GM18519 (cell line): ENCODE data around the gene RAD9B.
"Not testable (repeated sequence)": the region's sequence is repeated elsewhere in the genome, so short reads cannot be mapped to it uniquely, and the experiment has no call there.

ENCODE experiments used
- ATAC-seq: cut with Tn5 transposase; IDR thresholded peaks from one replicate; pipeline ENCODE4 v1.9.1; 2021; ENCODE audit warnings: mild to moderate bottlenecking, moderate library complexity; ENCODE audit not compliant: unreplicated experiment, low FRiP score

RAD9B gene

DNA sequence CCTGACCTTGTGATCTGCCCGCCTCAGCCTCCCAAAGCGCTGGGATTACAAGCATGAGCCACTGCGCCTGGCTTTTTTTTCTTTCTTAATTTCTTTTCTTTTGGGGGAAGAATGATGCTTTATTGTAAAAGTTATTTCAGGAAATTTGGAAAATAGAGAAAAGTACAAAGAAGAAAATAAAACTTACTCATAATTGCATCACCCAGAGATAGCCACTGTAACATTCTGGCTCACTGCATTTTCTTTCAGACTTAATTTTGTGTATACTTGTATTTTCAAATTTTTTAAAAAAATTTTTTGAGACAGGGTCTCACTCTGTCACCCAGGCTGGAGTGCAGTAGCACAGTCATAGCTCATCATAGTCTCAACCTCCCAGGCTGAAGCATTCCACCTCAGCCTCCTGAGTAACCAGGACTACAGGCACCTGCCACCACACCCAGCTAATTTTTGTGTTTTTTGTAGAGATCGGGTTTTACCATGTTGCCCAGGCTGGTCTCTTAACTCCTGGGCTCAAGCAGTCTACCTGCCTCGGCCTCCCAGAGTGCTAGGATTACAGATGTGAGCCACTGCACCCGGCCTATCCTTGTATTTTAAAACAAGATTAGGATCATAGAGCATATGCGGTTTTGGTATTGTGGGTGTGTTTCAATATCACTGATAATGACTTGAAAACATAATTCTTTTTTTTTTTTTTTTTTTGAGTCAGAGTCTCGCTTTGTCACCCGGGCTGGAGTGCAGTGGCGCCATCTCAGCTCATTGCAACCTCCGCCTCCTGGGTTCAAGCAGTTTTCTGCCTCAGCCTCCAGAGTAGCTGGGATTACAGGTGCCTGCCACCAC is 19.0 kb downstream of the RAD9B start:
- ATAC-seq = not testable (repeated sequence)

DNA sequence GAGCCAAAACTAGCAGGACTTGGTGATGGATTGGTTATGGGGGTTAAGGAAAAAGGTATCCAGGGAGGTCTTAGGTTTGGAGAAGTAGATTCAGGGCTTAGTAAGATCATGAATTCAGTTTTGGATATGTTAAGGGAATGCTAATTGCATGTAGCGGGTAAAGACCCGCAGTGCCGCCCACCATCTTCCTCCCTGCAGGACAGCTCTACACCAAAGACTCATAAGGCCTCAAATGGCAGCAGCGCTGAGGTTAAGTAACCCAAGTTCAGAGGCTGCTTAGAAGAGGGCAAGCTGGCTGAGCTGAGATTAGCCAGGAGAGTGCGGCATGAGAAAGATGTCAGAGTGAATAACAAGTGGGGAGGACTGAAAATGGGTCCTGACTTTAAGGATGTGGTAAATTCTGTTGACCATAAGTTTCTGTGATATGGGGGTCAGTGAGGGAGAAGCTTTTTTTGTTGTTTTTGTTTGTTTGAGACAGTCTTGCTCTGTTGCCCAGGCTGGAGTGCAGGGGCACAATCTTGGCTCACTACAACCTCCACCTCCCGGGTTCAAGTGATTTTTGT is 26.2 kb downstream of the RAD9B start:
- no peak for ATAC-seq

DNA sequence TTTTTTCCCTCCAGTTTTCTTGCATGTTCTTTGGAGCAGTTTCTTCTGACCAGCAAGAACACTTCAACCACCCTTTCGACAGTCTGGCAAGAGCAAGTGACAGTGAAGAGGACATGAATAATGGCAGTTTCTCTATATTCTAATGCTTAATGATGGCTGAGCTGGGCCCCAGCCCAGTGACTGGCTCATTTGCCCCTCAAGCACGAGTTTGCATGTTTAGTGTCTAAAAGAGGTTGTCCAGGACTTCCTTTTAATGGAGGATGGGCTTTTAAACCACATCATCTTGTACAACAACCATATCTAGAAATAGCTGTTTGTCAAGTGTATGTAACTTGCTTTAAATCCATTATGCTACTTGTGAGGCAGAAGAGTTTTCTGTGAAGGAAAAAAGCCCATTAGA is 28.4 kb downstream of the RAD9B start:
- ATAC-seq = no peak

DNA sequence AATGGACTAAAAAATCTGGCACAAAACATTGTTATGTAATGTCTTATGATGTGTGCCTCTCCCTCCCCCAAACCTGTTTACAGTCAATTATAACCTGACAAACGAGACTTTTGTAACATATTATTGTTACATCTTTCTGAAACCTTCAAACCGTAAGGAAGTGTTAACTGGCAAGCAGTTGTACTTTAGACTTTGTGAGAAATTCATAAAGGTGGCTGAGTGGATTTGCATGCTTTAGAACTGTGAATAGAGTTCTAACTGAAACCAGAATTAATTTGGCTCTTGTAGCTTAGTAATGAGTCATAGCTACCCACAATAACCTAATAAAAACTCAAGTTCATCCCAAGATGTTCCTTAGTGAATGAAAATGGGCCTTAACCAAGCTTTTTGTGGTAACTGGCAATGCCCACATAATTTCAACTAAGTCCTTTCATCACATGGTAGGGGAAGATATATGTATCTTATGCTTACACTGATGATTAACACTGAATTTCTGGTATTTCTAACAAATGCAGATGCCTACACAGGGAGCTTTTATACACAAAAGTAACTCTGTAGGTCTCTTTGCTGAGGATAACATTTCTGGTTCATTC is 29.7 kb downstream of the RAD9B start:
- ATAC-seq = peak; percentile 83

DNA sequence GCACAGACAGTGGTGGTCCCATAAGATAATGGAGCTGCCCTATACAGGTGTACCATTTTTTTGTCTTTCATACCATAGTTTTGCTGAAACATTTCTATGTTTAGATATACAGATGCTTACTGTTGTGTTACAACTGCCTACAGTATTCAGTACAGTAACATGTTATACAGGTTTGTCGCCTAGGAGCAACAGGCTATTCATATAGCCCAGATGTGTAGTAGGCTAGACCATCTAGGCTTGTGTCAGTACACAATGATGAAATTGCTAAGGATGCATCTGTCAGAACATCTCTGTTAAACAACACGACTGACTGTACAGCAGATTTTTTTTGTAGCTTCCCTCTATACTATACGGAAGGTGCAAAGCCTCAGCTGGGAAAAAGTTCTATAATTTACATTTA is 30.5 kb downstream of the RAD9B start:
- no peak for ATAC-seq

DNA sequence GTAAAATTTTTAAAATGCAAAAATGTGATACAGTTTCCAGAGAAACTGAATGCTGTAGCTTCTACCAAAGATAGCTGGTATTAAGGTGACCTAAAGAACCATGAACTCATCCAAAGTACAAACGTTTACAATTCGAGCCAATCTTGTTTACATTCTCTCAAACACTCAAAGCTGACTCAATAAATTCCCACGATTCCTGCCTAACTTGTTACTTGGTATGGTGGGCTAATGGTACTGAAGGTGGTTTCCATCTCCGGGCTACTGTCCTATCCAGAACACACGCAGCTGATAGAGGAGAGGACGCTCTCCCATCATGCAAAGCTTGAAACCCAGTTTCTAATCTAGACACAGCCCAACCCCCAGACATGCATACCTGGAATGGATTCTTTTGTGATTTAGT is 31.5 kb downstream of the RAD9B start:
- ATAC-seq = no peak

DNA sequence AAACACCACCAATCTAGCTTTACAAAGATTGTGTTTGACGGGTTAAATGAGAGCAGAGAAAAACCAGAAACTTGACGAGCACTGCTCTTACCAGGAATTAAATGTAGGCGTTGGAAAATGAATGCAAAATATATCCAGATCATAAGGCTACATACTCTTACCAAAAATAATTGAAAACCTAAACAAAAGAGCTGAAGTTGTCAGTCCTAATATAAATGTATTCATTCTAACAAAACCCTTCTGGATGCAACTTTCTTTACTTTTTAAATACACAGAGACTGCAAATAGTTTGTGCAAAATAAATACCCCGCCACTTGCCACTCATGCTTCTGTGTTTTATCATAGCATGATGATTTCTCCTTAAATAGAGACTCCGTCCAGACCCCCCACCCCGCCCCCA is 32.7 kb downstream of the RAD9B start:
- ATAC-seq = no peak

DNA sequence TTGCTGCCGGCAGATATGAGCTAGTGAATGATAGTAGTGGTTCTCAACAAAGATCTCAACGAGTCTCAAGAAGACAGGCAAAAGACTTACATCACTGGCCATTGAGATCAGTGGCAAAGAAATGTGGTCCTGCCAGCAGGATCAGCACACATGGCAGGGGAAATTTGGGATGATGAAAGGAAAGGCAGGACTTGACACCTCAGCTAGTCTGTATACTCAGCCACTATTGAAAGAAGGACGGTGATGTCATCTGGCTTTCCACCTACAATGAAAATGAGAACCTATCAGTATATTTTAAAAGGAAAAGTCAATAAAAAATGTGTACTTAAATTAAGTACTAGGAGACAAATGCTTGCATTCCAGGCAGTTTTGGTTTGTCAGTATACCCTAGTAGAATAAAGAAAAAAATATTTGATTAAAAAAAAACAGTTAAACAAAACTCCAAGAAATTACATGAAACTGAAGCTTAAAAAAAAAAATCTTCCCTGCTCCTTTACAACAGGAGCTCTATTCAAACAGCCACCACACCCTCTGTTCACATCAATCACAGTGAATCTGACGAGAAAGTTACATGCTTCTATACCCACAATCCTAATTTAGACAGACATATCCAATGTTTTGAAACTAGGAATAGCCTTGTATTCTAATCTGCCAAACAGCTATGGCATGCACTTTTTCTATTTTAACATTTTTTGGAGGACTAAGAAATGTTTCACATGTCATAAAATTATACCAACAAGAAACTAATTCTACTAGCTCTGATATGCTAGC is 34.9 kb downstream of the RAD9B start:
- no peak for ATAC-seq

DNA sequence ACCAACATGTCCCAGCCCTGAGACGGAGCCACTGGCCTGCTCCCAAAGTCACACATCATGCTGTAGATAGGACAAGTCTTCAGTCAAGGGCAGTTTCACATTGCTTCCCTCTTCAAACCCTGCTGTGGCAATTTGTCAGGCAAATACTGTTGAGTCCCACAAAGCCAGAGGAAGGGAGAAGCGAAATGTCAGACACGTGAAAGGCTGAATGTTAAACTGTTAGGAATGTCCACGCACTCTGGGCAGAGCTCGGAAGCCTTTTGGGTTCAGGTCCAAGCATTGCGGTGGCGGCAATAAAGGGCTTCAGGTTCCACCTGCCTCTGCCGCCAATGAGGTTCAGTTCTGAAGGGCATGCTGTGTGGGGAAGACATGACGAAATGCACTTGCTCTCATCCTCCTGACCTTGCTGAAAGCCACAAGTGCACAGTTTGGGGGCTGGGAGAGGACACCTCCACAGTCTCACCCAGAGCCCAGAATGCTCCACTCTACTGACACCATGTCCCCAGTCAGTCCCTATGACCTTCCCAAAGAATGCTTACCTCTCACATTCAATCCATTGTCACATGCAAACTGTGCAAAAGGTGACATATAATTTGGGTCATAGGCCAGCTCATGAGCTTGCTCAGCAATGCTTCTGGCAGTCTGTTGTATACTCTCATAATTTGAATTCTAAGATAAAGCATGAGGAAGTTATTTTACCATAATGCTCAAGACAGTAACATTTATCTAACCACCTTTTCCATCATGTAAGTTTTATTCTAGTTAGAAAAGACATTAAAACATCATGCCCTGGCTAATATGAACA is 35.7 kb downstream of the RAD9B start:
- ATAC-seq = no peak

DNA sequence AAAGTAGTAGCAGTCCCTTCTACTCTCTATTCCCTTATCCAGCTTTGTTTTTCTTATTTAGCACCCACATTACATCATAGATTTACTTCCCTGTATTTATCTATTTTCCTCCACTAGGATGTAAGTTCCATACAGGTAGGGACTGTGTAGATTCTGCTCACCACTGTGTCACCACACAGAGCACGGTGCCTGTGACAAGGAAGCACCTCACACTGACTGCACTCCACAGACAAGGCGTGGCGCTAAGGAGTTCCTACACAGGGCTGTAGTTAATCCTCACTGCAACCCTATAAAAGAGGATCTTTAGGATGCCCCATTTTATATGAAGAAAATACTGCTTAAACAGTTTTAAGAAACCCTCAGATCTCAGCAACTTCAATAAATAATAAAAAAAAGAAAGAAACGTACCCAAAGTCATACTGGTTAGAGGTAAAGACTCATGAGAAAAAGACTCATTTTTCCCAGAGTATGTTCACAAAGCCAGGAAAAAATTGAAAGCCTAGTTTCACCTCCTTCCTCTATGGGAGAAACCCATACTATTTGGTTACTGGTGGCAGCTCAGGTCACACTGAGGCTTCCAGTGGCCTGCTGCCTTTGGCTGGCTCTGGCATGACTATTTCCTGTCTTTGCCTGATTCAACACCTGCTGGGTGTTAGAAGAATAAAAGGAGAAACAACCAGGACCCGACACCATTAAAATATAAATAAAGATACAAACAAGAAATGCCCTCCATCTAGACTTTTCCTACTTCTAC is 36.9 kb downstream of the RAD9B start:
- ATAC-seq = no peak

DNA sequence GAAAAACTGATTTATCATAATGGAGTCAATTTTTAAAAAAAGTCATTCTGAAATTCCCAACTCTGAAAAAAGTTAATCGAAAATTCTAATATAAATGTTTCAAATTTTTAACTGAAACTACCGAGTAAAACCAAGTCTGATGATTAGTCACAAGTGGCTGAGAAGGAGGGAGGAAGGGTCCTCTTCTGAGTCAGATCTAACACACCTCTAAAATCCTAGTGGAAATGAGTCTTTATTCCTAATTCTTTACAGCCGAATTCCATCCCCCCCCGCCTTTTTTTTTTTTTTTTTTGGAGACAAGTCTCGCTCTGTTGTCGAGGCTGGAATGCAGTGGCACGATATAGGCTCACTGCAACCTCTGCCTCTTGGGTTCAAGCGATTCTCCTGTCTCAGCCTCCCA is 37.9 kb downstream of the RAD9B start:
- no peak for ATAC-seq

DNA sequence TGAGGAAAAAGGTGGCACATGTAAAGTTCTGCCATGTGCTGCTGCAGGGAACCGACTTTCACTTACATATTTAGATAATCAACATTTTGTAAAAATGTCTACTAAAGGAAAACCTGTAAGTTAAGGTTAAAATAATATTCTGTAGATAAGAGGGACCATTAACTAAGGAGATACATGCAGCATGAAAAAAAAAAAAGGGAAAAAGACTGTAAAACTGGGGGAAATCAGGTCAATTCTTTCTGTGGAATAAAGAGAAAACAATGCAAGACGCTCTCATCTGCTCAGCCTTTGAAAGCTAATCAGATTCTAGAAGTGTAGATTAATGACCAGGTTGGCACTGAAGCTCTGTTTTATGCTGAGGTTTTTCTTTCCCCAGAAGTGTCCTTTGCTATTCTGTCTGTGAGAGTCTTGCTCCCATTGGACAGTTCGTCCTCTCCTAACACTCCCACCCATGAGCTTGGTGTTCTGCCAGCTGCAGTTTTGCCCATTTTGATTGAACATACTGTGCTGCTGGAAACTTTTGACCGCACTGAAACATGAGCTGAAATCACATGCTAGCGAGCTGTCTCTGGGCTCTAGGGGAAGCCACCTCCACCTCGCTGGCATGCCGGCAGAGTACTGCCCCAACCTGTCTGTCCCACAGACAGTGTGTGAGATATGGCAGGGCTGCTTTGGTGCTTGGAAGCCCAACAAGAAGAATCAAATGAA is 41.3 kb downstream of the RAD9B start:
- ATAC-seq = no peak

DNA sequence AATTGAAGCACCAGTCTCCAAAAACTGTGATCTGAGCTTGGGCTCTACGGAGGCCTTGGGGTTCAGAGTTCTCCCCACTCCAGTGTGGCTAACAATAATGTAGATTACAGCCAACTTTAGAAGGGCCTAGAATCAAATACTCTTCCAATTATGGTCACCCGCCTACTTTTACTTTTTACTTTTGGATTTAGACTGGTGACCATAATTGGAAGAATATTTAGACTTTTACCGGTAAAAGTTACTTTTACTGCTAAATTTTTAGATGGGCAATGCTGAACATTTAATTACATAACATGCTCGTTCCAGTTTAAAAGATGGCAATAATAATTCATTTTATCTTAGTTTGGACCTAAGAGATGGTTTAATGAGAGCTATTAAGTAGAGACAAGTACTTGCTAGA is 41.8 kb downstream of the RAD9B start:
- ATAC-seq = no peak

DNA sequence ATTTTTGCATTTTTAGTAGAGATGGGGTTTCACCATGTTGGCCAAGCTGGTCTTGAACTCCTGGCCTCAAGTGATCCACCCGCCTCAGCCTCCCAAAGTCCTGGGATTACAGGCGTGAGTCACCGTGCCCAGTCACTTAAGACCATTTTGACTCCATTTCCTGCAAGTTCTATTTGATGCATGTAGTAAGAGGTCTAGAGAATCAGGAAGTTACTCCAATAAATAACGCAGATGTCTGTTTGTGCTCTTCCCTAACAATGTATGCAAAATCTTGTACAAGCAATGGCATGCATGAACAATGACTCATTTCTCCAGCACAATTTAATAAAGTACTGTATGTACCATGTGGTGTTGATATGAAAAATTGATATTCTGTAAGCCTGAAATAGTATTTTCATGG is 43.1 kb downstream of the RAD9B start:
- ATAC-seq = not testable (repeated sequence)

DNA sequence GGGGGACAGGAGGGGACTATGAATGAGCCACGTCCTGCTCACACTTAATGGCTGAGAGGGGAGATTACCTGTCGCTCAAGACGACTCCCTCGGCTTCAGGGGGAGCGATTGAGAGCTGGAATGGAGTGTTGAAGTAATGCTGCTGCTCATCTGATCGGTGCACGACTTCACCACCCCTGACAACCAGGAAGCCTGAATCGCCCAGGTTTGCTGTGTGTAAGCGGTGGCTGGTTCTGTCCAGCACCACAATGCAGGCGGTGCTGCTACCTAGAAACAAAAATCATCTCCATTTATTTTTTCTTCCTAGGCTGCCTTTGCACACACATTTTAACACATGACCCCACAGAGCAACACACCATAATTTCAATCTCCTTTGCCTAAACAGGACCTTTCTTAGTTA is 43.7 kb downstream of the RAD9B start:
- ATAC-seq = no peak

DNA sequence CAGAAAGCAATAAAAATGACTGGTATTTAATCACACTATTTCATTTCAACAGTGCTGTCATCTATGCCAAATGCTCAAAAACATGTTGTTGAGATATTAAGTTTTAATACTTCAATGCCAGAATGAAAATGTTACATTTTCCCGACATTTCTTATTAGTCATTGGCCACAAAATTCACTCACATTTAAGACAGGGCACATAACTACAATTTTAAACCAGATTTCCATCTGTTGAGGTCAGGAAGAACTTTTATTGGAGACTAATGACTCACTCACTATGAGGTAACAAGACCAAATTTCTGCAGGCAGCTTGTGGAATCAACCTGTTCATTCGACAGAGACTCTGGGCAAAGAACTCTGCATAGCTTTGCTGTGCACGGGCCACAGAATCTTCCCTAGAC is 44.2 kb downstream of the RAD9B start:
- no peak for ATAC-seq

DNA sequence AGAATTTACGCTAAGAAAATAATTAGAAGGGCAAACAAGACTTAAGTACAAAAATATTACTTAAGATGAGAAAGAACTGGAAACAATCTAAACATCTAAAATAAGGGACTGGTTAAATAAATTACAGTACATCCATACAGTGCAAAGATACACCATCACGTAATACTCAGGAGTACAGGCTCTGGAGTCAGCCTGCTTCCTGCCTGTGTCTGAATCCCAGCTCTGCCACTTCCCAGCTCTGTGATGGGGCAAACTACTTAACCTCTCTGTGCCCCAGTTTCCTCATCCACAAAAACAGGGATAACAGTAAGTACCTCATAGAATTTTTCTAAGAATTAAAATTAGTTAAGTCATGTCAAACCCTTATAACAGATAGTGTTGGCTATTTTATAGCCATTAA is 45.0 kb downstream of the RAD9B start:
- no peak for ATAC-seq

DNA sequence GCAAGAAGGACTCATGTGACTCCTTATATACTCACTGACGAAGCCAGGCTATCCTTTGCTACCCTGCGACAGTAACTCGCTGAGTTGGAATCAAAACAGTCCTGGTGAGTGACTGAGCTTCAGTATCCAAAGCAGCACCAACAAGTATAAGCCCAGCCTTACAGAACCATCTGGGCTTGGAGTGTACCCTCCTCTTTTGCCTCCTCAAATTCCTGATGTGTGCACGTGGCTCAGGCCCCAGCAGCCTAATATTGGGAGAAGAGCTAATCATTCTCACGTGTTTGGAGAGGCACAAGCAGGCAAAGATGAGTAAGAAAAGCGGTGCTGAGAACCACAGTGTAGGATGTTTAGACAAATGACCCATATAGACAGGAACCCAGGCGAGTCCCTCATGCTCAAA is 46.5 kb downstream of the RAD9B start:
- no peak for ATAC-seq

DNA sequence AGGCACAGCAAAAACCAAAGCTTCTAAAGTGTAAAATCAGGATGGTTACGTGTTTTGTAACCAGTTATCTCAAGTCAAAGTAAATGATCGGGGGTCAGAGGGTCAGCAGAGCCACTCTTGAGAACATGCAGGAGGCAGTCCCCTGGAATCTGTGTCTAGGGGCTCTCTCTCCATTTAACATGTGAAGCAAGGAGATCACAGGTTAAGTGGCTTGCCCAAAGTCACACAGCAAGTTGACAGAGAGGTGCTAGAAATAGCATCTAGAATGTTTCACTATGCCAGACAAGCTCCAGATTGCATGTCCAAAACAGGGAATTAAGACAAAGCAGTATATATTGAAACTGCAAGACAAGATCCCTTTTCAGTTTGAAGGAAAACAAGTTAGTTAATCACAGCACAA is 47.6 kb downstream of the RAD9B start:
- no peak for ATAC-seq
